Mucosa of rectum (tissue), 2 donors: Measurements from ENCODE around the gene HOXA5.

Source experiments
- H3K27ac ChIP-seq, 2 donors: one replicate each; pipeline ENCODE4 v1.7.0; 2013; ENCODE audit warnings: inconsistent platforms in 2 of 2, low read depth in 2 of 2, low read length in 2 of 2
- H3K27me3 ChIP-seq, 2 donors: one replicate each; pipeline ENCODE4 v1.7.0; 2013; ENCODE audit warnings: low read length in 2 of 2; ENCODE audit not compliant: control insufficient read depth in 2 of 2, insufficient read depth in 2 of 2
- H3K36me3 ChIP-seq, 2 donors: one replicate each; pipeline ENCODE4 v1.7.0; 2013; ENCODE audit warnings: low read length in 2 of 2; ENCODE audit not compliant: control insufficient read depth in 2 of 2, insufficient read depth in 2 of 2
- H3K4me1 ChIP-seq, 2 donors: one replicate each; pipeline ENCODE4 v1.7.0; 2013; ENCODE audit warnings: low read length in 2 of 2, mild to moderate bottlenecking in 1 of 2; ENCODE audit not compliant: control insufficient read depth in 2 of 2, insufficient read depth in 2 of 2
- H3K4me3 ChIP-seq, 2 donors: one replicate each; pipeline ENCODE4 v1.7.0; 2013; ENCODE audit warnings: low read length in 2 of 2
- H3K9ac ChIP-seq, 2 donors: one replicate each; pipeline ENCODE4 v1.7.0; 2013; ENCODE audit warnings: low read length in 2 of 2, low read depth in 1 of 2, mild to moderate bottlenecking in 1 of 2
- H3K9me3 ChIP-seq, 2 donors: one replicate each; pipeline ENCODE4 v1.7.0; 2013; ENCODE audit warnings: low read length in 2 of 2; ENCODE audit not compliant: control insufficient read depth in 2 of 2
- donor health status: healthy.
- donor health status: Normal muscosa, but diverticular disease.

The HOXA5 gene

GRCh38 chr7:27098578-27099451 lies 44.7 kb downstream of the HOXA5 start:
- H3K9me3 ChIP-seq, result no peaks in the 10 kb centered on the region
- peaks cover 26 to 53% of the 10 kb centered on the region in 2 donors for H3K4me1 ChIP-seq
- H3K27ac ChIP-seq, result peak overlapping the region; percentile 94 to 96
- peak overlapping the region; percentile 71 to 93 for H3K4me3 ChIP-seq
- no peaks in the 10 kb centered on the region for H3K27me3 ChIP-seq
- peaks cover 0 to 6% of the 10 kb centered on the region in 2 donors for H3K36me3 ChIP-seq
- peak overlapping the region; percentile 92 to 96 for H3K9ac ChIP-seq

GRCh38 chr7:27097686-27098577 lies 45.5 kb downstream of the HOXA5 start:
- peak overlapping the region; percentile 92 to 96 for H3K9ac ChIP-seq
- H3K27me3 ChIP-seq, result no peaks in the 10 kb centered on the region
- peak overlapping the region; percentile 71 to 93 for H3K4me3 ChIP-seq
- H3K27ac ChIP-seq, result peak overlapping the region; percentile 94 to 96
- H3K4me1 ChIP-seq, result peaks cover 26 to 45% of the 10 kb centered on the region in 2 donors
- H3K36me3 ChIP-seq, result peaks cover 0 to 6% of the 10 kb centered on the region in 2 donors
- H3K9me3 ChIP-seq, result no peaks in the 10 kb centered on the region

GRCh38 chr7:27096768-27097514 lies 46.5 kb downstream of the HOXA5 start:
- H3K4me1 ChIP-seq, result peaks cover 26 to 42% of the 10 kb centered on the region in 2 donors

GRCh38 chr7:27095897-27096767 lies 47.3 kb downstream of the HOXA5 start, which contains the start of gene HOXA1:
Gene HOXA1 (minus strand): TSS chr7:27096000. CDS start chr7:27095912, 88 bp downstream.
- peak within 1 kb of the TSS; percentile 92 to 96 for H3K9ac ChIP-seq
- H3K27me3 ChIP-seq, result no peaks in the 10 kb centered on the region
- H3K36me3 ChIP-seq, result peaks cover 0 to 6% of the 10 kb centered on the region in 2 donors
- H3K4me1 ChIP-seq, result peaks cover 26 to 41% of the 10 kb centered on the region in 2 donors
- H3K9me3 ChIP-seq, result no peaks in the 10 kb centered on the region
- peak within 1 kb of the TSS; percentile 94 to 96 for H3K27ac ChIP-seq
- peak within 1 kb of the TSS; percentile 71 to 93 for H3K4me3 ChIP-seq

More at GRCh38 chr7:27096768-27097514, 46.5 kb downstream of the HOXA5 start:
- peak overlapping the region; percentile 94 to 96 for H3K27ac ChIP-seq
- peak overlapping the region; percentile 92 to 96 for H3K9ac ChIP-seq
- peak overlapping the region; percentile 71 to 93 for H3K4me3 ChIP-seq
- no peaks in the 10 kb centered on the region for H3K27me3 ChIP-seq
- H3K9me3 ChIP-seq, result no peaks in the 10 kb centered on the region
- H3K36me3 ChIP-seq, result peaks cover 0 to 6% of the 10 kb centered on the region in 2 donors

GRCh38 chr7:27095050-27095896 lies 48.2 kb downstream of the HOXA5 start:
- Histone ChIP-seq H3K9me3 (no peaks in the 10 kb centered on the region), H3K27ac (peak overlapping the region; percentile 50 to 94), H3K4me1 (peaks cover 24 to 34% of the 10 kb centered on the region in 2 donors), H3K36me3 (peaks cover 0 to 6% of the 10 kb centered on the region in 2 donors), H3K9ac (peak overlapping the region; percentile 56 to 92), H3K27me3 (no peaks in the 10 kb centered on the region), H3K4me3 (peak overlapping the region; percentile 71 to 93)

- no peaks in the 10 kb centered on the region for H3K9me3 ChIP-seq
- H3K4me3 ChIP-seq, result peak overlapping the region in 1 of 2 donors; percentile 1
- H3K9ac ChIP-seq, result no peak overlapping the region
- peaks cover 22 to 28% of the 10 kb centered on the region in 2 donors for H3K4me1 ChIP-seq
- no peaks in the 10 kb centered on the region for H3K27me3 ChIP-seq
- no peak overlapping the region for H3K27ac ChIP-seq
- peaks cover 0 to 3% of the 10 kb centered on the region in 2 donors for H3K36me3 ChIP-seq
Observed at GRCh38 chr7:27094304-27095049, 49.0 kb downstream of the HOXA5 start.

- Histone ChIP-seq H3K4me3 (no peak overlapping the region), H3K36me3 (no peaks in the 10 kb centered on the region), H3K9ac (no peak overlapping the region), H3K27me3 (peaks cover 0 to 5% of the 10 kb centered on the region in 2 donors), H3K9me3 (no peaks in the 10 kb centered on the region), H3K27ac (no peak overlapping the region), H3K4me1 (peaks cover 19 to 20% of the 10 kb centered on the region in 2 donors)
Observed at GRCh38 chr7:27093184-27093895, 50.1 kb downstream of the HOXA5 start.

GRCh38 chr7:27092819-27093110 lies 50.7 kb downstream of the HOXA5 start:
- no peak overlapping the region for H3K4me3 ChIP-seq
- H3K27me3 ChIP-seq, result peaks cover 0 to 5% of the 10 kb centered on the region in 2 donors
- no peak overlapping the region for H3K9ac ChIP-seq
- peaks cover 14 to 15% of the 10 kb centered on the region in 2 donors for H3K4me1 ChIP-seq
- H3K27ac ChIP-seq, result no peak overlapping the region
- no peaks in the 10 kb centered on the region for H3K9me3 ChIP-seq
- no peaks in the 10 kb centered on the region for H3K36me3 ChIP-seq
